Midbrain (tissue), 1 donor: ENCODE data around the gene GNG13.
"Not testable (repeated sequence)": the region's sequence is repeated elsewhere in the genome, so short reads cannot be mapped to it uniquely, and the experiment has no call there.

Source experiments
- DNase-seq: peaks from one replicate; lab custom pipeline; 2025; lab: John Stamatoyannopoulos, UW

Gene GNG13

DNA sequence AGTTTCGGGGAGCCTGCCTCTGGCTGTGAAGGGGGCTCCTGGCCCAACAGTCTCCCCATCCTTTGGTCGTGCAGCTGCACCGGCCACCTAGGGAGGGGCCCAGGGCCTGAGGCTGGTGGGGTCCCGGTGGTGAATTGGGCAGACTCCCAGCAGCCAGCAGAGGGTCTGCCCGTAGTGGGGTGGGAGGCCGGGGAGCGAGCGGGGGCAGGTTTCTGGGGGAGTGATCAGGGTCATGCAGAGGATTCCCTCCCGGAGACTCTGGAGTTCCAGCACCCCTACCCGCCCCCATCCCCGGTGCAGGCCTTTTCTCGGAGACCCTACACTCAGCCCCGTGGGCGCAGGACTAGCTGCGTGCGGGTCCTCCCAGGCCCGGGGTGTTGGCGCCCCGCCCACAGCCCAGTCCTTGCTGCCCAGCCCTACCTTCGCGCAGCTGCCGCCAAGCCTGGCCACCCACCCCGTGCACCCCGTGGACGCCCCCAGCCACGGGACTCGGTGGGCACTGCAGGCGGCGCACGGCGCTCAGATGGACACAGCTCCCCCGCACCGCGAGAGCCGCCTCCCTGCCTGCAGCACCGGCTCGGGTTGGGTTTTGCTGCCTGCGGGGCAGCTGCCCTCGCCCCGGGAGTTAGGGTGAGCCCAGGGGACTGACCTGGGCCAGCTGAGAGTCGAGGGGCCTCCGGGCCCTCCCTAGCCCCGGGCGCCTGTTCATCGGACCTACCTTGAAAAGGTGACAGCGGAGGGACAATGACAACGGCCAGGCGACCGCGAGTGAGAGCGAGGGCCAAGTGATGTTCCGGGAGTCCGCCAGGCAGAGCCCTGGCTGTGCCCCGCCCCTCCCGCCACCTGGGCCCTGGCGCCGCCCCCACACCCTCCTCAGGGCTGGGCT lies at the start of gene GNG13:
GNG13 (minus strand) TSS at position 787 of the 886 bp plus-strand sequence. CDS start 1,657 bp downstream, outside the sequence.
- DNase-seq = no peak

DNA sequence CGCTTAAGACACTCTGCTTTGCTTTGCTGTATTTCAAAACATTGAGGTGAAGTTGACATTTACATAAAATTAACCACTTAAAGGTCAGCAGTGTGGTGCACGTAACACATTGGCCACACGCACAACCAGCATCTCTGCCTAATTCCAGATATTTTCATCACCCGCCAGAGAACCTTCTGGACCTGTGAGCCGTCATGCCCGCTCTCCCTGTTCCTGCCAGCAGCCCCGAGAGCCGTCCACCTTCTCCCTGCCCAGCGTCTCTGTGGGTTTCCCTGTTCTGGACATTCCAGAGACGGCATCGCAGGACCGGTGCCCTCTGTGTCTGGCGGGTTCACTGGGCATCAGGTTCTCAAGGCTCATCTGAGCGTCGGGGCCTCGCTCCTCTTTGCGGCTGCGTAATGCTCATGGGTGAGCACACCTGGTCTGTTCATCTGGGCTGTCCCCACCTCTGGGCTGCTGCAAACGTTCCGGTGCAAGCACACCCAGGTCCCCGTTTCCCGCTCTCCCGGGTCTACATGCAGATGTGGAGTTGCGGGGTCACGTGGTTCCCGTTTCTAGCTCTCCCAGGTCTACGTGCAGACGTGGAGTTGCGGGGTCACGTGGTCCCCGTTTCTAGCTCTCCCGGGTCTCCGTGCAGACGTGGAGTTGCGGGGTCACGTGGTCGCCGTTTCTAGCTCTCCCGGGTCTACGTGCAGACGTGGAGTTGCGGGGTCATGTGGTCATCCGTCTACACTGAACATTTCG lies 48.1 kb upstream of the GNG13 start:
- no peak for DNase-seq

DNA sequence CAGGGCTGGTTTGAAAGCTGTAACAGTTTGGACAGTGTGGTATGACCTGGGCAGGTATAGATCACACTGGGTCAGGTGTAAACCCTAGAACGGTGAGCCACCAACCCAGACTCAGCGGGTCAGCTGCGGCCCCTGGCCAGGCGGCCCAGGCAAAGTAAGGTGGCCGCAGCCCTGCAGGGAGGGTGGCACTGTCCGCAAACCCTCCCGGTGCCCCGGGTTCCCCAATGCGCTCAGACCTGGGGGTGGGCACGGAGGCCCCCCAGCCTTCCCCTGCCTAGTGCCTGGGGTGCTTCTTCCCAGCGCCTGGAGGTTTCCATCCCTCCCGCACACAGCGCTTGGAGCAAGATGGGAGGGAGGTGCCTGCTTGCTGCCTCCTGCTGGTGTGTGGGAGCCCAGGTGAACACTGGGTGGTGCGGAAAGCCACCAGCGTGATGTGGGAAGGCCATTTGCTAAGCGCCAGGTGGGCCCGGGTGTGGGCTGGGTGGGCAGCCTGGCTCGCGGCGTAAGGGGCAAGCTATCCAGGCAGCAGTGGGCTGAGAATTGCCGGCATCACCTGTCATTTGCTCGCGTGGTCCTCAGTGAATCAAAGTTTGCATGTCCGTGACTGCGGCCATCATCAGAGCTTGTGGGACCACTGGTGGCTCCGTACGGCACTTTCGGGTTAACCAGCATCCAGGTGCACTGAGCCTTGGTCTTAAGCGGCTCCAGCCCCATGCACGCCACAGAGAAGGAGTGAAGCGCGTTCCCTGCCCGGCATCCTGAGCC lies 47.3 kb upstream of the GNG13 start:
- DNase-seq = no peak

GRCh38 chr16:847151-847550 lies 46.6 kb upstream of the GNG13 start:
- DNase-seq = no peak

DNA sequence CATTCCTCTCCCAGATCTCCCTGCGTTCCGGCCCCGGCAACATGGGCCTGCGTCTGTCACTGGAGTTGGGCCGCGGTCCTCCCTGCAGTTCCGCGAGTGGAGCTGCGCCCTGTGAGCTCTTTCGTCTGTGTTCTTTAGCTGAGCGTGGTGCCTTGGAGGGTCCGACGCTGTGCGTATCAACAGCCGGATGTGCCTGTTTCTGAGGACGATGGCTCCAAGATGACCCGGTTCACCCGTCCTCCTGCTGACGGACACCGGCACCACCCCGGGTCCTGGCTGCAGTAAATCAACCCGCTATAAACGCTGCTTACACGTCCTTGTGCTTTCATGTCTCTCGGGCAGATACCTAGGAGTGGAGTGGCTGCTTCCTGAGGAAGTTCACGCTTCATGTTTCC lies 44.8 kb upstream of the GNG13 start:
- no peak for DNase-seq

DNA sequence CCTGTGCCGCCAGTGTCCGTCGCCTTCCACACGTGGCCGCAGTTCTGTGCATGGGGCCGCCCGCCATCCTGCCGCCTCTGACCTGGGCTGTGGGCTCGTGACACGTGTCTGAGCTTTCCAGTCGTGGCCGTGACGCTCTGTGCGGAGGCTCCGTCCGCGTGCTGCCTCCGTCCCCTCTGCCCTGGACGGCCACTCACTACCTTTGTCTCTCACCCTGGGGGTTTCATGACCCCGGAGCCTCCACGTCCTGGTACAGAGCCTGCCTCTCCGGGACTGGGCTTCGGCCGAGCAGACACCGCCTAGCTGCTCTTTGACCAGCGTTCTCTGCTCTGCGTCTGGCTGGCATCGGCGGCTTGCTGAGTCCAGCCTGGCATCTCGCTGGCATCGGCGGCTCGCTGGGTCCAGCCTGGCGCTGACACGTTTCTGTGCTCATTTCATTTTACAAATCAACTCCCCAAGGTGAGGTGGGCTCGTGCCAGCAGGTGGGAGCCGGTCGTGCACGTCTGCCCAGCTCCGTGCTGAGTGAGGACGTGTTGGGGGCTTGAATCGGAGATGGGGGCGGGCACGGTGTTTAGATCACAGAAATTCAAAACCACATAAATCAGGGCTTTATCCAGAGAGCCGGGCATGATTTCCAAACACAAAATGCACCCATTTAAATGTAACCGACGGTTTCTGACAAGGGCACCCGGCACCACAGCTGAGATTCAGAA lies 44.3 kb upstream of the GNG13 start:
- no peak for DNase-seq

DNA sequence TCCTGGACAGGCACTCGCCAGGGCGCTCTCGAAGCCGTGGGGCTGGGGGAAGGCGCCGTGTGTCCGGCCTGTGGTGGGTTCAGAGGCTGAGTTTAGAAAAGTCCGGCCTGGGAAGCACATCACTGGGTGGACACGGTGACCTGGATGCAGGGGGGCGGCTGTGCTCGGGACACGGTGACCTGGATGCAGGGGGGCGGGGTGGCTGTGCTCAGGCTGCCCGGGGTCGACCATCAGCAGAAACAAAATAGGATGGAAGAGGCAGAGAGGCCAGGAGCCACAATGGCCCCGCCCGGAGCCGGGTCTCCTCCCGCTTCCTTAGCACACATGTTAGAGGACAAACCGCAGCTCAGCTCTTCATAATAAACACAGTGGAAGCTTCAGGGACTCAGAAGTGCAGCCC lies 43.2 kb upstream of the GNG13 start:
- no peak for DNase-seq

GRCh38 chr16:842711-843560 lies 42.4 kb upstream of the GNG13 start:
- no peak for DNase-seq

DNA sequence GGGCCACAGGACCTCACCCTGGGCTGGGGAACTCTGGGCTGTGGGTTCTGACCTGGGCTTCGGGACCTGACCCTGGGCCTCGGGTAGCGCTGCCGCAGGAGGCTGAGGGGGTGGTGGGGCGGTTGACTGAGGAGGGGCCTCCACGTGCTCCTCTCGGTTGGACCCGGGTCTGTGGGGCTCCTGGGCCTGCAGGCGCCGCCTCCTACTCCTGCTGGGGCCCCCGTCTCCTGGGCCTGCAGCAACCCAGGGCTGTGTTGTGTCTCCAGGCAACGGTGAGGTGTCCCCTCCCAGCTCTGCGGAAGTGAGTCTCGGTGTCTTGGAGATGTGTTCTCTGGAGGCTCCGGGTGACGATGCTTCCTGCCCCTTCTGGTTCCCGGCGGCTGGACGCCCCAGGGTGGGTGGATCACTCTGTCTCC lies 41.5 kb upstream of the GNG13 start:
- DNase-seq = no peak

GRCh38 chr16:841455-842060 lies 41.0 kb upstream of the GNG13 start:
- no peak for DNase-seq

DNA sequence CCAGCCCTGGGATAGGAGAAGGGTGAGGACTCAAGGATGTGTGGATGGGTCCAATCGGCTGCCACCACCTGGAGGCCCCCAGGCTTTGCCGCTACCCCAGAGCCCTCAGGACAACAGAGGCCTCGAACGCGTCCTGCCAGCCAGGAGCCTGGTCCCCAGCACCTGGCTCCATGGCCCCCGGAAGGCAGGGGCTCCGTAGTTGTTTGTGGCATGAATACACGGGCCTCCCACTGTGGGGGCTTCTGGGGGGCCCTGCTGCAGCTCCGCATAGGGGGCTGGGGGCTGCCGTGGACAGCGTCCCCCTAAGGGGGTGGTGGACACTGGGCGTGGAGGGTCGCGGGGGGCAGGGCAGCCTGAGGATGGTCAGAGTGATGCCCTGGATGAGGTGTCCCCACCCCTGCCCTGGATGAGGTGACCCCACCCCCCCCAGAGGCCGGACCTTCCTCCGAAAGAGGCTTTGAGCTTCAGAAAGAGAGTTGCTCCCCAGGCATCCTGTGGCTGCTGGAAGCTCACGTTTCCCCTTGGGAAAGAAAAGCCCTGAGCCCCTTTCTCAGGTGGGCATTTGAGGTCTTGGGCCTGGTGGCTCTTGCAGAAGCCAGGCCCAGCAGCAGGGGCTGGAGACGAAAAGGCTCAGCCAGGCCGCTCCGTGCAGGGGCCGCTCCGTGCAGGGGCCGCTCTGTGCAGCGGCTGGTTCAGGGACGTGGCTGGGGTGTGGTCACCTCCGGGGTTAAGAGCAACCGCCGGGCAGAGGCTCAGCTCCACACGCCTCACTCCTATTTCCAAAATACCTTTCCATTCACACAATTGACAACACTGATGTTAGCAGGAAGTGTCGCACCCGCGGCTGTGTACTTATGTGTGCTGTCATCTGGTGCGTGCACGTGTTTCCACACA lies 40.3 kb upstream of the GNG13 start:
- no peak for DNase-seq

GRCh38 chr16:839643-840408 lies 39.3 kb upstream of the GNG13 start:
- DNase-seq = no peak

DNA sequence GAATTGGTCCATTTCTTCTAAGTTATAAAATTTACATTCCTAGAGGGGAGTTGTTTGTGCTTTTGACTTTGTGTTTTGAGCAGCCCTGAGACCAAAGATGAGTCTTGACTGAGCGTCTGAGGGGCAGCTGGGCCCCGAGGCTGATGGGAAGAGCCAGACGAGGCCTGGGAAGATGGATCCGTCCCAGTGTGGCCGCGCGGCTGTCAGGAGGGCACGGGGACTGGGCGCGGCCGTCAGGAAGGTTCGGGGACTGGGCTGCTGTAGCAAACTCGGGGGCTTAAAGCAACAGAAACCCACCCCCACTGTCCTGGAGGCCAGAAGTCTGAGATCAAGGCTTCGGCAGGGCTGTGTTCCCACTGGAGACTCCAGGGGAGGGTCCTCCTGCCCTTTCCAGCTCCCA lies 38.2 kb upstream of the GNG13 start:
- no peak for DNase-seq

DNA sequence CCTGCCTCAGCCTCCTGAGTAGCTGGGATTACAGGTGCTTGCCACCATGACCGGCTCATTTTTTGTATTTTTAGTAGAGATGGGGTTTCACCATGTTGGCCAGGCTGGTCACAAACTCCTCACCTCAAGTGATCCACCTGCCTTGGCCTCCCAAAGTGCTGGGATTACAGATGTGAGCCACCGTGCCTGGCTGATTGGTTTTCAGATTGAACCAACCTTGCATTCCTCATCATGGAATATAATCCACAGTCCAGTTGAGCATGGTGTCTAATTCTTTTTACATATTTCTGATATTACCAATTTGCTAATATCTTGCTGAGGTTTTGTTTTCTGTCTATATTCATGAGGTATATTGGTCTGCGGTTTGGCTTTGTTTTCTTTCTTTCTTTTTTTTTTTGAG lies 36.3 kb upstream of the GNG13 start:
- not testable (repeated sequence) for DNase-seq

GRCh38 chr16:836221-836620 lies 35.7 kb upstream of the GNG13 start:
- no peak for DNase-seq

- DNase-seq = no peak
Observed at GRCh38 chr16:835373-835772, 34.8 kb upstream of the GNG13 start.

DNA sequence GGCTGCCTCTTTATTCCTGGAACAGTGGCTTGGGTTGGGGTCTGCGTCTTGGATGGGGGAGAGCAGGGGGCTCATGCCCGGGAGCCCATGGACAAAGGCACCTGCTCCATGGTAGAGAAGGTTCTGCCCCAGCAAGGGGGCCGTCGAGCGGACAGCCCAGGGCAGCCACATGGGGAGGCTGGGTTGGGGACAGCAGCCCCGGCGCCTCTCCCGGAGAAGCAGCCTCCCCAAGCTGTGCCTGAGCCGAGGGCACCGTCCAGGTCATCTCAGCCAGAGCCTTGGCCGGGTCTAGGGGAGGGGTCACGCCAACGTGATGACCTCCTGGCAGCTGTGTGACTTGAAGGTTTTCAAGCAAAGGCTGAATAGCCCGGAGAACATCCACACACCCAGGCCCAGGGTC lies 32.9 kb upstream of the GNG13 start:
- DNase-seq = no peak

DNA sequence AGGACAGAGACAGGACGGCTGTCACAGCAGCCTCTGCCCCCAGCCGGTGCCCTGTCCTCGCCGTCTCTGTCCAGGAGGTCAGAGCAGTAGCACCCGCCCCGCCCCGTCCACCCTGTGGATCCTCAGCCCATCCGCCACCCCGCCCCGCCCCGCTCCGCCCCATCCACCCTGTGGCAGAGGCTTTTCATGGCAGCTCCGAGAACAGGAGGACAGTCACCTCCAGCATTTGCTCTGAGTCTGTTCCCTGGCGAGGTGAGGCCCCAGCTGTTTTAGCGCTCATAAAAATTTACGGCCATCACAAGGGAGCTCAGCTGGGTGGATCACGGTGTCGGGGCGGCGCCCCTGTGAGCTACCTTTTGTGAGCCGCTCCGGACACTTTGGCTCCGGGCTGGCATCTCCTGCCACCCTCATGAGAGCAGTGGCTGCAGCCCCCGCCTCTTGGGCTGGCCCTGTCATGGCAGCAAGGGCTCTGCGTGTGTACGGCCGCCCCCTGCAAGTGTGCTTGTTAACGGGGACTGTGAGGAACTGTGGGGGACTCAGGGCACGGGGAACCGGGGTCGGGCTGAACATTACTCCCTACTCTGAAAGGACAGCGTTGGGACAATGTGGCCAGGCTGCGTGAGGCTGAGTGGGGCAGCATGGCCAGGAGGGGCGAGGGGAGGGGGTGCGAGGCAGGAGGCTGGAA lies 32.3 kb upstream of the GNG13 start:
- DNase-seq = no peak
